Measurements from ENCODE around the gene RFC1.
"Not testable (repeated sequence)": the region's sequence is repeated elsewhere in the genome, so short reads cannot be mapped to it uniquely, and the experiment has no call there.

Gene RFC1

DNA sequence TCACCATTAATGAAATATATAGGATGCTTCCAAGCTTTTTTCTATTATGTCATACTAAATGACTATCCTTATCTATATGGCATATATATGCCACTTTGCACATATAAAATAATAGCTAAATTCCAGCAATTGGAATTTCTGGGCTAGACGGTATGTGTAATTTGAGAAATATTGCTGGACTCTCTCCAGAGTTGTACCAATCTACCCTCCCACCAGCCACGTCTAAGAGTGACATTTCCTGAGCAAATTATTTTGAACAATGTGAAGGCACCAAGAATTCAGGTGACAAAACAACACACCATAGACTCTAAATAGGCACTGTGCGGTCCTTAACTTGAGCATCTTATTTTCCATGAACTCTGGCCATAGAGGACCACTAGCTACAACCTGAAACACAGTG lies 62.3 kb downstream of the RFC1 start:
- no peak for DNase-seq (ENCODE audit: low read depth)

DNA sequence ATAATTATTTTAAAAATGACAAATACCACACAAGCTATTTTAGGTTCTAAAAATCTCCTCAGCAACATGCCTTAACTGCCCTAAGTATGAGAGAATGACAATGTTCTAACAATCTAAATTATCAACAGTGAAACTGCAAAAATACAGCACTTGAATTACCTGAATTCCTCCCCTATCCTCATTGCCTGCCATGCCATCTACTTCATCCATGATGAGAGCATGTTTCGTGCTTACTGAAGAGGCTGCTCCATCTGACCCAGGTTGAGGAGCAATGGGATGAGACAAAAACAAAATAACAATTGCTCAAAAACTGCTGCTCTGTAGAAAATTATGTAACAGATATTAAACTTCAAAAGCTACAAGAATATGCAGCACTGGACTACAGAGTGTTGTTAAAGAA lies 63.3 kb downstream of the RFC1 start:
- no peak for DNase-seq (ENCODE audit: low read depth)

DNA sequence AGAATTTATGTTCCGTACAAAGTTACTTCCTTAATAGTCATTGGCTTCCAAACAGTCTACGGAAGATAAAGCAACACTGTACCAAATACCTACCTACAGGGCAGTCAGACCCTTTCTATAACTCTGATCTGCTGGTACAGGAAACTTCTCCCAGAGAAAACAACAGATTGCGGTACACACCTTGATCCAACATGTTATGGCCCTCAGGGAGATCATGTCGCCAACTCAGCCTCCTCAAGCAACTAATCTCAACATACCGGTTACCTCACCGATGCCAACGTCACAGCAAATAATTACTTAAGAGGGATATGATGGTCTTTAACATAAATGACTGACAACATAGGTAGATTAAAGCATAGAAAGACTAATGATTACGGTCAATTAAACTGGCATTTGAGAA lies 70.4 kb downstream of the RFC1 start:
- DNase-seq (ENCODE audit: low read depth) = no peak

DNA sequence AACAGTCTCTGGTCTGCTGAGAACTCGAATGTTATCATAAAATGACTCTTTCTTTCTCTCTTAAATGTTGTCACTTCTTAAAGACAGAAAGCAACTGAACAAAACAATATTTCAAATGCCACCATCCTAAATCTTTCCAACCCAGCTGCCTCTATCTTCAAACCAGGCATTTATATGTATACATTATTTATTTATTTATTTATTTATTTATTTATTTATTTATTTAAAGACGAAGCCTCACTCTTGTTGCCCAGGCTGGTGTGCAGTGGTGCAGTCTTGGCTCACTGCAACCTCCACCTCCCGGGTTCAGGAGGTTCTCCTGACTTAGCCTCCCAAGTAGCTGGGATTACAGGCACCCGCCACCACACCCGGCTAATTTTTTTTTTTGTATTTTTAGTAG lies 73.7 kb downstream of the RFC1 start:
- not testable (repeated sequence) for DNase-seq (ENCODE audit: low read depth)

GRCh38 chr4:39291686-39292085 lies 74.5 kb downstream of the RFC1 start:
- no peak for DNase-seq (ENCODE audit: low read depth)

DNA sequence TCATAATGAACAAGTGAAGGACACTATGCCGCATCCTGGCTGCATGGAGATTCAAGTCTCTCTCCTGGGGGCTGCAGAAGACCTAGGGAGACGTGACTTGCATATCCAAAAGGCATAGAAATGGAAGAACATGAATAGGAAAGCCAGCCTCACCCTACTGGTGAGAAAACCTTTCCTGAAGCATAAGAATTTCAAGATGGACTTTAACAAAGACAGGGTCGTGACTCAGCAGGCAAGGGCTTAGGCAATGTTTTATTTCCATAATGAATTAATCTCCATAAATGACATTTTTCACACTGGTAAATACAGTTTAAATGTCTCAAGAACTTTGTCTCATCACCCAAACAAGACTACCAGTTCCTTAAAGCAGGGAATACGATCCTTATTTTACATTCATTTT lies 78.9 kb downstream of the RFC1 start:
- no peak for DNase-seq (ENCODE audit: low read depth)

DNA sequence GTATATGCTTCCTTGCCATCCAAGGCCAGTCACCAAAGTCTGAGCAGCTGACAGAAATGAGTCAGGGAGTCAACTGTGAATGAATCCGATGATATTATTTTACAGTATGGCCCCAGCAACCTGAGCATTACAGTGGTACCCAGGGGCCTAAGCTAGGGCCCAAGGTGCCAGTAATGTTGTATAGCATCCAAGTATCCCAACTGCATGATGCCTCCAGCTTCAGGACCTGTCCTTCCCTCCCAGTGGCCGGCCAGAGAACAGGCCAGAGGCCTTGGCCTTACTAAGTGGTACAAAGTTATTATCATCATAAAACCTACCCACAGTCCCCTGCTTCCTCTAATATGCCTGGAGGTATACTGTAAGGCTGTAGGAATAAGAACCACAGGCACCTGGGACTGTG lies 79.9 kb downstream of the RFC1 start:
- no peak for DNase-seq (ENCODE audit: low read depth)

GRCh38 chr4:39285853-39286252 lies 80.3 kb downstream of the RFC1 start:
- no peak for DNase-seq (ENCODE audit: low read depth)

DNA sequence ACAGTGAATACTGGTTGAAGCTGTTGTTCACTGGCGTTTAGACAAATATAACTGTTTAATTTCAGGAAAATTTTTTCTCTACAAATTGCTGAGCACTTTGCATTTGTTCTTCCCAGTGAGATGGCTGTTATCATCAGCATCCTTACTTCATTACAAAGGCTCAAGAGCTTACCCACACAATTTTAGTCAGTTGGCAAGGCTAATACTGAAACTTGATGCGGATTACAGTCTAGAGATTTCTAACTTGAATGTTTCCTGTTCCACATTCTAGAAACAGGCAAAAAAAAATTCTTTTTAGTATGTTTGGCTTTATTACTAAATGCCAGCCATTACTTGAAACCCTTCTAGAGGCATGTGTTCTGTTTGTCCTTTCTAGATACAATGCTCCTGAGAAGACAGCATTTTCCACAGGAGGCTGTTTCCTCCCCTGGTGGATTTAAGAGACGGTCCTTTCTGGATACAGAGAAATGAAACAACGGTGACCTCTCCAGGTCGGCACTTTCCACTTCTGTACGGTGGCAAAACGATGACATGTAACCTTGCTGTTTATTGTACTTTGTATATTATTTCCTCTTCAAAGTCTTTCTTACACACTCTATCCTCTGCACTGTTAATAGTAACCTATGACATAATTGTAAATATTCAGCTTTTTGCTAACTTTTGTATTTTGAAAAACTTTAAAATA lies 80.9 kb downstream of the RFC1 start:
- no peak for DNase-seq (ENCODE audit: low read depth)

- DNase-seq (ENCODE audit: low read depth) = no peak
Measured at GRCh38 chr4:39280770-39281169, 85.4 kb downstream of the RFC1 start.

GRCh38 chr4:39279416-39279815 lies 86.7 kb downstream of the RFC1 start:
- DNase-seq (ENCODE audit: low read depth) = no peak

DNA sequence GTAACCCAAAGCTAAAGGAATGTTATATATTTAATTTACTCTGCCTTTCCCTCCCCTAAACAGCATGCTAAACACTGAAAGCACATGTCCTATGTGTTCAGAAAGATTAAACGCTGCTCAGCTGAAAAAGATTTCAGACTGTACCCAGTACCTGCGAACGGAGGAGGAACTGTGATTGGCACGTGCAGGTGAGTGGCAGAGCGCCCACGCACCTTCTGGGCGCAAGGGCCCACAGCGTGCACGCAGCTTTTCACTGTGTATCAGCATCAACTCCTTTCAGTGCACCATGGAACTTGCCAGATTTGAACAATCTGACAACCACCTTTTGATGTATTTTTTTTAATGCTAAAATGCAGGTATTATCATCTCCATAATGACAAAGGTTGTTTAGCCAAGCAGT lies 87.7 kb downstream of the RFC1 start:
- DNase-seq (ENCODE audit: low read depth) = no peak

DNA sequence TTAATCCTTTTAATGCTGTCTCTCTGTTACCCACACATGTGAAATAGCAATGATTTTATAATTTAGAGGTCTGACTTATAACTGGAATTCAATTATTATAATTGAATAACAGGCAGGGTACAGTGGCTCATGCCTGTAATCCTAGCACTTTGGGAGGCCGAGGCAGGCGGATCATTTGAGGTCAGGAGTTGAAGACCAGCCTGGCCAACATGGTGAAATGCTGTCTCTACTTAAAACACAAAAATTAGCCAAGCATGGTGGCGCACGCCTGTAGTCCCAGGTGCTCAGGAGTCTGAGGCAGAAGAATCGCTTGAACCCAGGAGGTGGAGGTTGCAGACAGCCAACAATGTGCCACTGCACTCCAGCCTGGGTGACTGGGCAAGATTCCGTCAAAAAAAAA lies 88.5 kb downstream of the RFC1 start:
- not testable (repeated sequence) for DNase-seq (ENCODE audit: low read depth)

GRCh38 chr4:39274503-39274902 lies 91.7 kb downstream of the RFC1 start:
- DNase-seq (ENCODE audit: low read depth) = no peak

GRCh38 chr4:39263895-39264294 lies 102.3 kb downstream of the RFC1 start:
- DNase-seq (ENCODE audit: low read depth) = no peak

- DNase-seq (ENCODE audit: low read depth) = no peak
Measured at GRCh38 chr4:39259571-39260330, 106.4 kb downstream of the RFC1 start.

GRCh38 chr4:39256436-39256835 lies 109.7 kb downstream of the RFC1 start:
- DNase-seq (ENCODE audit: low read depth) = no peak

- DNase-seq (ENCODE audit: low read depth) = no peak
Measured at GRCh38 chr4:39255871-39256270, 110.3 kb downstream of the RFC1 start.

GRCh38 chr4:39255266-39255665 lies 110.9 kb downstream of the RFC1 start:
- DNase-seq (ENCODE audit: low read depth) = no peak

DNA sequence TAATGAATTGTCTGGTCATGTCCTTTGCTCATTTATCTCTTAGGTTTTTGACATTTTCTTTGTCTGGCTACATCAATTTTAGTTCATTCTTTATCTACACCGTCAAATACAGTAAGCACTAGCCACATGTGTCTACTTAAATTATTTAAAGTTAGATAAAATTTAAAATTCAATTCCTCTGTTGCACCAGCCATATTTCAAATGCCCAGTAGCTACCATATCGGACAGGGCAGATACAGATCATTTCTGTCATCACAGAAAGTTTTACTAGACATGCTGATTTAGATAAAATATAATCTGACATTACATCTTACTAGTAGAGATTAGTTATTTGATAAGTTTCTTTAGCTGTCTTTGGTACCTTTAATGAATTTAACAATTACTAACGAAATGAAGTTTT lies 122.7 kb downstream of the RFC1 start:
- no peak for DNase-seq (ENCODE audit: low read depth)
